ENCODE data around the gene ATG4C. TPM values are rescaled to one million over a fixed set of nuclear protein-coding genes. Genes with fewer than 3 reads are reported as not detected.
"Not testable (repeated sequence)": the region's sequence is repeated elsewhere in the genome, so short reads cannot be mapped to it uniquely, and the experiment has no call there.

ATG4C gene
- total RNA-seq, 2 donors from 2014 or later, result 5.6 to 11.8 TPM

- H3K9me3 ChIP-seq, result no peaks in the 10 kb centered on the region
- no peaks in the 10 kb centered on the region for H3K4me1 ChIP-seq (replicated peaks)
- 67% methylated on average over 3 of the region's 3 CpGs for WGBS
- no peak for TF ChIP-seq CTCF (IDR thresholded peaks at IDR 0.05)
- no peak for TF ChIP-seq POLR2AphosphoS5 (IDR thresholded peaks at IDR 0.05)
- TF ChIP-seq POLR2A (IDR thresholded peaks at IDR 0.05), result no peak
- intact Hi-C loops (cut with DNase I), result no loop called here
- H3K36me3 ChIP-seq, result no peaks in the 10 kb centered on the region
- no peak overlapping the region for H3K4me3 ChIP-seq
- no peak overlapping the region for H3K27ac ChIP-seq
- H3K27me3 ChIP-seq (replicated peaks; ENCODE audit: insufficient read depth), result no peaks in the 10 kb centered on the region
- no peak for DNase-seq (ENCODE audit: low spot score)
Measured at GRCh38 chr1:62800825-62801306, 16.9 kb downstream of the ATG4C start.

GRCh38 chr1:62809788-62810187 is 25.9 kb downstream of the ATG4C start:
- no peak for DNase-seq (ENCODE audit: low spot score)
- Histone ChIP-seq H3K36me3 (no peaks in the 10 kb centered on the region), H3K9me3 (no peaks in the 10 kb centered on the region), H3K4me3 (no peak overlapping the region), H3K4me1 (replicated peaks) (no peaks in the 10 kb centered on the region), H3K27me3 (replicated peaks; ENCODE audit: insufficient read depth) (no peaks in the 10 kb centered on the region), H3K27ac (no peak overlapping the region)
- 95% methylated on average over 3 of the region's 3 CpGs for WGBS
- no peak for TF ChIP-seq POLR2AphosphoS5 (IDR thresholded peaks at IDR 0.05)
- TF ChIP-seq CTCF (IDR thresholded peaks at IDR 0.05), result no peak
- TF ChIP-seq POLR2A (IDR thresholded peaks at IDR 0.05), result no peak
- intact Hi-C loops (cut with DNase I), result no loop called here

- H3K36me3 ChIP-seq, result no peaks in the 10 kb centered on the region
- no peak for DNase-seq (ENCODE audit: low spot score)
- TF ChIP-seq POLR2AphosphoS5 (IDR thresholded peaks at IDR 0.05) (no peak), POLR2A (IDR thresholded peaks at IDR 0.05) (no peak), CTCF (IDR thresholded peaks at IDR 0.05) (no peak)
- intact Hi-C loops (cut with DNase I), result no loop called here
- WGBS, result 92% methylated on average over 6 of the region's 6 CpGs
- H3K9me3 ChIP-seq, result no peaks in the 10 kb centered on the region
- H3K27ac ChIP-seq, result no peak overlapping the region
- no peaks in the 10 kb centered on the region for H3K27me3 ChIP-seq (replicated peaks; ENCODE audit: insufficient read depth)
- no peaks in the 10 kb centered on the region for H3K4me1 ChIP-seq (replicated peaks)
- H3K4me3 ChIP-seq, result no peak overlapping the region
Measured at GRCh38 chr1:62810420-62811274, 26.7 kb downstream of the ATG4C start.

GRCh38 chr1:62823556-62823955 is 39.6 kb downstream of the ATG4C start:
- DNase-seq (ENCODE audit: low spot score), result no peak
- WGBS, result 86% methylated on average over 4 of the region's 4 CpGs
- no peak for TF ChIP-seq CTCF (IDR thresholded peaks at IDR 0.05)
- no peak for TF ChIP-seq POLR2AphosphoS5 (IDR thresholded peaks at IDR 0.05)
- TF ChIP-seq POLR2A (IDR thresholded peaks at IDR 0.05), result no peak
- H3K36me3 ChIP-seq, result no peaks in the 10 kb centered on the region
- no peaks in the 10 kb centered on the region for H3K27me3 ChIP-seq (replicated peaks; ENCODE audit: insufficient read depth)
- H3K4me3 ChIP-seq, result no peak overlapping the region
- H3K9me3 ChIP-seq, result no peaks in the 10 kb centered on the region
- H3K4me1 ChIP-seq (replicated peaks), result no peaks in the 10 kb centered on the region
- no peak overlapping the region for H3K27ac ChIP-seq
- intact Hi-C loops (cut with DNase I), result no loop called here

GRCh38 chr1:62826901-62827300 is 43.0 kb downstream of the ATG4C start:
- 95% methylated on average over 2 of the region's 2 CpGs for WGBS
- TF ChIP-seq CTCF (IDR thresholded peaks at IDR 0.05), result no peak
- no peak for TF ChIP-seq POLR2AphosphoS5 (IDR thresholded peaks at IDR 0.05)
- no peak for TF ChIP-seq POLR2A (IDR thresholded peaks at IDR 0.05)

GRCh38 chr1:62827786-62828185 is 43.9 kb downstream of the ATG4C start:
- H3K4me1 ChIP-seq (replicated peaks); intact Hi-C loops (cut with DNase I); DNase-seq (ENCODE audit: low spot score); H3K9me3 ChIP-seq; H3K27me3 ChIP-seq (replicated peaks; ENCODE audit: insufficient read depth); H3K27ac ChIP-seq; H3K36me3 ChIP-seq; H3K4me3 ChIP-seq: not testable (repeated sequence)
- WGBS, result 96% methylated on average over 2 of the region's 2 CpGs

More at GRCh38 chr1:62826901-62827300, 43.0 kb downstream of the ATG4C start:
- intact Hi-C loops (cut with DNase I), result no loop called here
- H3K4me1 ChIP-seq (replicated peaks), result no peaks in the 10 kb centered on the region
- H3K27me3 ChIP-seq (replicated peaks; ENCODE audit: insufficient read depth), result no peaks in the 10 kb centered on the region
- DNase-seq (ENCODE audit: low spot score), result no peak
- H3K4me3 ChIP-seq, result no peak overlapping the region
- H3K9me3 ChIP-seq, result no peaks in the 10 kb centered on the region
- H3K36me3 ChIP-seq, result no peaks in the 10 kb centered on the region
- H3K27ac ChIP-seq, result no peak overlapping the region

Measured in prostate gland (tissue), 2 donors.